HepG2 (cell line): Measurements from ENCODE around the gene MCRS1. TPM values are rescaled to one million over a fixed set of nuclear protein-coding genes. Genes with fewer than 3 reads are reported as not detected.
A peak's percentile ranks its signal among the peaks of the same experiment; 100 is the strongest.

Source experiments
- ARID4A ChIP-seq: sonication (generic); formaldehyde crosslinking; IDR thresholded peaks from 2 replicates; pipeline ENCODE4 v1.5.0; 2020; ENCODE audit warnings: mild to moderate bottlenecking, missing genetic modification reagents, borderline replicate concordance
- ARNT2 ChIP-seq: sonication (generic); formaldehyde crosslinking; IDR thresholded peaks from 2 replicates; pipeline ENCODE4 v1.8.0; 2022; ENCODE audit warnings: mild to moderate bottlenecking, low read depth, missing genetic modification reagents, moderate library complexity
- BATF2 ChIP-seq: sonication (generic); formaldehyde crosslinking; IDR thresholded peaks from 2 replicates; pipeline ENCODE4 v1.8.0; 2022; ENCODE audit warnings: mild to moderate bottlenecking, missing genetic modification reagents, moderate library complexity
- CSRNP1 ChIP-seq: sonication (generic); formaldehyde crosslinking; IDR thresholded peaks from 2 replicates; pipeline ENCODE4 v1.8.1; 2023; ENCODE audit warnings: mild to moderate bottlenecking, missing genetic modification reagents
- FOSL2 ChIP-seq: sonication (generic); formaldehyde crosslinking; IDR thresholded peaks from 2 replicates; pipeline ENCODE4 v1.4.0; 2020; ENCODE audit warnings: missing genetic modification reagents
- HDAC6 ChIP-seq: fragments of 200-600 bp; sonication (generic); IDR thresholded peaks from 2 replicates; pipeline ENCODE4 v1.7.0; 2017; ENCODE audit warnings: mild to moderate bottlenecking, antibody characterized with exemption, low read length, low read depth
- KDM3A ChIP-seq: IDR thresholded peaks from 2 replicates; pipeline ENCODE4 v1.6.1; 2018; ENCODE audit warnings: low read depth, missing compliant biosample characterization
- LBX2 ChIP-seq: sonication (generic); formaldehyde crosslinking; IDR thresholded peaks from 2 replicates; pipeline ENCODE4 v1.5.0; 2020; ENCODE audit warnings: missing genetic modification reagents, mild to moderate bottlenecking, borderline replicate concordance
- MIER2 ChIP-seq: IDR thresholded peaks from 2 replicates; pipeline ENCODE4 v1.6.1; 2016; ENCODE audit warnings: missing biosample characterization, missing genetic modification reagents
- MLLT10 ChIP-seq: sonication (generic); formaldehyde crosslinking; IDR thresholded peaks from 2 replicates; pipeline ENCODE4 v1.4.0; 2020; ENCODE audit warnings: missing genetic modification reagents
- ONECUT2 ChIP-seq: sonication (generic); formaldehyde crosslinking; IDR thresholded peaks from 2 replicates; pipeline ENCODE4 v1.4.0; 2020; ENCODE audit warnings: missing genetic modification reagents
- PAWR ChIP-seq: sonication (generic); formaldehyde crosslinking; IDR thresholded peaks from 2 replicates; pipeline ENCODE4 v1.4.0; 2020; ENCODE audit warnings: missing genetic modification reagents, mild to moderate bottlenecking, borderline replicate concordance
- RFXAP ChIP-seq: sonication (generic); formaldehyde crosslinking; IDR thresholded peaks from 2 replicates; pipeline ENCODE4 v1.4.0; 2020; ENCODE audit warnings: missing genetic modification reagents, borderline replicate concordance
- SMARCC2 ChIP-seq: fragments of 450-650 bp; IDR thresholded peaks from 2 replicates; pipeline ENCODE4 v1.6.1; 2017; ENCODE audit warnings: antibody characterized with exemption, mild to moderate bottlenecking
- THYN1 ChIP-seq: sonication (generic); formaldehyde crosslinking; IDR thresholded peaks from 2 replicates; pipeline ENCODE4 v1.8.1; 2023; ENCODE audit warnings: low read depth, mild to moderate bottlenecking, moderate library complexity, missing genetic modification reagents, borderline replicate concordance
- ZNF350 ChIP-seq: sonication (generic); formaldehyde crosslinking; IDR thresholded peaks from 2 replicates; pipeline ENCODE4 v1.4.0; 2020; ENCODE audit warnings: mild to moderate bottlenecking, low read depth, missing genetic modification reagents, borderline replicate concordance
- ZNF414 ChIP-seq: sonication (generic); formaldehyde crosslinking; IDR thresholded peaks from 2 replicates; pipeline ENCODE4 v1.5.0; 2020; ENCODE audit warnings: missing genetic modification reagents
- ZNF441 ChIP-seq: sonication (generic); formaldehyde crosslinking; IDR thresholded peaks from 2 replicates; pipeline ENCODE4 v1.7.0; 2021; ENCODE audit warnings: missing genetic modification reagents, borderline replicate concordance
- ZNF546 ChIP-seq: sonication (generic); formaldehyde crosslinking; conservative IDR thresholded peaks from 2 replicates; pipeline ENCODE4 v1.8.1; 2023; ENCODE audit warnings: mild to moderate bottlenecking, missing genetic modification reagents
- ZNF570 ChIP-seq: sonication (generic); formaldehyde crosslinking; IDR thresholded peaks from 2 replicates; pipeline ENCODE4 v1.4.0; 2020; ENCODE audit warnings: mild to moderate bottlenecking, missing genetic modification reagents, borderline replicate concordance
- ZNF580 ChIP-seq: IDR thresholded peaks from 2 replicates; pipeline ENCODE4 v1.6.1; 2016; ENCODE audit warnings: low read depth, borderline replicate concordance
- polyA plus RNA-seq, 8 experiments: library from polyadenylated mRNA; depleted of rRNA in 3 of 8; stranded (reverse) in 7 of 8; unstranded in 1 of 8; fragments of >200 nt; fragmentation: Illumina TruSeq in 4 of 8; extraction: Trizol in 4 of 8; gene quantifications; 2 replicates each; pipeline versions ENCODE4 v1.2.1 to v1.2.3, GENCODE V29; 2011 to 2016; ENCODE audit warnings: low read depth in 4 of 8, missing spikeins in 1 of 8, mixed read lengths in 1 of 8; ENCODE audit not compliant: insufficient read depth in 1 of 8
- total RNA-seq, 5 experiments: library from RNA; depleted of rRNA; stranded (reverse); fragments of >200 nt; fragmentation: Illumina TruSeq; extraction: Trizol; gene quantifications; 2 replicates each; pipeline ENCODE4 v1.2.3, GENCODE V29; 2016; ENCODE audit warnings: low read depth in 1 of 5

The MCRS1 gene
- total and polyA plus RNA-seq, 2 of the 13 experiments (the other 11 are each of a cell fraction or from before 2014, with no cell fraction given): 51.0 to 66.3 TPM

- no peak for TF ChIP-seq MIER2 (CRISPR knock-in tag)
- TF ChIP-seq ZNF570 (CRISPR knock-in tag): no peak
- 0 out of 2 replicates have a peak, but pooled peaks have one; percentile 49 for TF ChIP-seq ZNF414 (CRISPR knock-in tag)
- TF ChIP-seq PAWR (CRISPR knock-in tag): no peak
- no peak for TF ChIP-seq BATF2 (CRISPR knock-in tag)
- no peak for TF ChIP-seq LBX2 (CRISPR knock-in tag)
- peak; percentile 45; the same call in 1 of the 2 replicates for TF ChIP-seq ZNF350 (CRISPR knock-in tag)
- no peak for TF ChIP-seq ZNF546 (CRISPR knock-in tag)
- TF ChIP-seq ZNF441 (CRISPR knock-in tag): no peak
- TF ChIP-seq ZNF580 (CRISPR knock-in tag): no peak
- no peak for TF ChIP-seq HDAC6
- no peak for TF ChIP-seq MLLT10 (CRISPR knock-in tag)
- TF ChIP-seq SMARCC2: no peak
- TF ChIP-seq THYN1 (CRISPR knock-in tag): no peak
- TF ChIP-seq FOSL2: no peak
- peak; percentile 41; the same call in 1 of the 2 replicates for TF ChIP-seq ARID4A (CRISPR knock-in tag)
- TF ChIP-seq ONECUT2 (CRISPR knock-in tag): no peak
- TF ChIP-seq KDM3A (CRISPR knock-in tag): no peak
- 0 out of 2 replicates have a peak, but pooled peaks have one; percentile 49 for TF ChIP-seq ARNT2 (CRISPR knock-in tag)
- TF ChIP-seq RFXAP (CRISPR knock-in tag): no peak
- TF ChIP-seq CSRNP1 (CRISPR knock-in tag): no peak
Measured at GRCh38 chr12:49543221-49543913, 24.6 kb downstream of the MCRS1 start (continued).
